GM18870 (cell line): ENCODE results near the gene ANXA4.

ENCODE experiments used
- ATAC-seq: cut with Tn5 transposase; IDR thresholded peaks from one replicate; pipeline ENCODE4 v1.9.1; 2021; ENCODE audit warnings: moderate library complexity; ENCODE audit not compliant: unreplicated experiment

Gene ANXA4

GRCh38 chr2:69837533-69837932 is 95.6 kb downstream of the ANXA4 start:
- no peak for ATAC-seq

- ATAC-seq: no peak
These were observed 102.1 kb downstream of the ANXA4 start for GRCh38 chr2:69843993-69844392.

DNA sequence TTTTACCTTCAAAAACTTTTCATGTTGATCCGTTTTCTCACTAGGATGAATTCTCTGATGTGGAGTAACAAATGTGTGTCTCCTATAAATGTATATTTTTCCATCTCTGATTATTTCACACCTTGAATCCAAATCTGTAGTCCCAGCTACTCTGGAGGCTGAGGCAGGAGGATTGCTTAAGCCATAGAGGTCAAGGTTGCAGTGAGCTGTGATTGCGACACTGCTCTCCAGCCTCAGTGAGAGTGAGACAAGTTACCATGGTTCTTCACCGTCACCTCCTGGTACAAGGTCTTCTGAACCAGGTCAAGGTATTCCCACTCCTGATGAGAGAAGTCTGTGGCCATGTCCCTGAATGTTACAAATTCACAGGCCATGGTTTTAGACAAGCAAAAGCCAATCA is 102.6 kb downstream of the ANXA4 start:
- ATAC-seq: no peak

- ATAC-seq: no peak
These were observed 104.5 kb downstream of the ANXA4 start for GRCh38 chr2:69846182-69847067.

DNA sequence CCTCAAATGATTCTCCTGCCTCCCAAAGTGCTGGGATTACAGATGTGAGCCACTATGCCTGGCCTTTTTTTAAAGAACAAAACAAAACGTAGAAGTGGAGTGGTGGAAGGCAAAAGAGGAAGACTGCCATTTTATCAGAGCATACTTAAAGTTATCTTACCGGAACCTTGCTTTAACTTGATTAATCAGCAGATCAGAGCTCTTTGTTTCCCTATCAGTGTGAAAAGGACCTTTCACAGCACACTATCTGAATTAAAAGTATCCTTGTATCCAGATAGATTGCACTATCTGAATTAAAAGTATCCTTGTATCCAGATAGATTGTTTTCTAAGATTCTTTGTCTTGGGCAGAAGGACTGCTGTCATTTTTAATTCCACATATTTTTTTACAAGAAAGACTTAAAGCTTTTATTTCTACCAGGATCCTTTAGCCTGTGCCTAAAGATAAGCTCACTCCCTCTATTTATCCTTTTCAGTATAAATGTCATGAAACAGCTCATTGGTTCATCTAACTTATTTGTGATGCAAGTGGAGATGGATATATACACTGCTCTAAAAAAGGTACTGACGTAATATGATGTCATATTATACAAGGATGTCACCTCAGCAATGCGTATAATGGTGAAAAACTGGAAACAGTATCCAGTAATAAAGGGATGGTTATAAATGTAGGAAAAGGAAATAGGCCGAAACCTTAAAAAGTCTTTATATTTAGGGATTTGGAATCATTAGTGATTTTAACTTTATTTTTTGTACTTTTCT is 105.3 kb downstream of the ANXA4 start:
- no peak for ATAC-seq

- ATAC-seq: no peak
These were observed 106.4 kb downstream of the ANXA4 start for GRCh38 chr2:69848186-69848790.

DNA sequence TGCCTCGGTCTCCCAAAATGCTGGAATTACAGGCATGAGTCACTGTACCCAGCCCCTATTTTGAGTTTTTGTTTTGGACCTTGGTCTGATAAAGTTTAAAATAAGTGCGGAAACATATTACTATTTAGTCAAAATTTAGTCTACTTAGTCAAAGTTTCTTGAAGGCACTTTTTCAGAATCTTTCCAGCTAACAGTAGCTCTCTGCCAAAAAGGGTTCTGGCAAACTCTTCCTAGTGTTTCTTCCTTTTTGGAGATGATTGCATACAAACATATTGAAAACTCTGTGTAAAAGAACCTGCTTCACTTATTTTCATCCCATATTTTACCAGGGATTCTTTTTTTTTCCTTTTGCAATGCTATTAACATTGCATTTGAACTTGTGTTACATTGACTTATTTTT is 116.3 kb downstream of the ANXA4 start:
- ATAC-seq: no peak

DNA sequence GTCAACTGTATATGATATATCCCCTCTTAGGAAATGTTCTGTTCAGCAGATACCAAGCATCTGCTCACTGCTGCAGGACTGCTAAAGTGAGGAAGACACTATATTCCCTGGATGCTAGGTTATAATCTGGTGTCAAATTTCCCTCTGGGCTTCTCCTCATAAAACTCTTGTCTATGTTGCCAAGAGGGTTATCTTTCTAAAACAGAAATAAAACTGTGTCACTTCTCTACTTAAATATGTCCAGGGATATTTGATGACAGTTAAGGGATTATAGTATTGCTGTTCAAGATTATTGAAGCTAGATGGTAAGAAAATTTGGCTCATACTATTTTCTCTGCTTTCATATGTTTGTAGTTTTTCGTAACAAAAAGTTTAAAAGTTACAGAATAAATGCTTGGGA is 121.4 kb downstream of the ANXA4 start:
- ATAC-seq: no peak
